SIG-M5 treated with dmso at 0.1 percent for 504 hours (cell line): ENCODE results near the gene CMYA5.
"Not testable (repeated sequence)": the region's sequence is repeated elsewhere in the genome, so short reads cannot be mapped to it uniquely, and the experiment has no call there.

Experiments
- DNase-seq: peaks from one replicate; lab custom pipeline; 2025; ENCODE audit not compliant: unreplicated experiment; lab: John Stamatoyannopoulos, UW

Gene CMYA5

GRCh38 chr5:79689541-79690466 is at the start of gene CMYA5:
TSS of gene CMYA5 (plus strand) at chr5:79689836. CDS start at chr5:79689908, 72 bp downstream.
- peak; percentile 28 for DNase-seq

- DNase-seq, result no peak
These were observed 49.0 kb upstream of the CMYA5 start for GRCh38 chr5:79640571-79641055.

GRCh38 chr5:79641414-79641813 is 48.2 kb upstream of the CMYA5 start:
- DNase-seq, result no peak

GRCh38 chr5:79642210-79642609 is 47.4 kb upstream of the CMYA5 start:
- DNase-seq, result no peak

- no peak for DNase-seq
These were observed 35.8 kb upstream of the CMYA5 start for GRCh38 chr5:79653843-79654242.

- DNase-seq, result no peak
These were observed 26.4 kb upstream of the CMYA5 start for GRCh38 chr5:79663212-79663611.

GRCh38 chr5:79666758-79667157 is 22.9 kb upstream of the CMYA5 start:
- no peak for DNase-seq

GRCh38 chr5:79672392-79672791 is 17.2 kb upstream of the CMYA5 start:
- no peak for DNase-seq

GRCh38 chr5:79676354-79676753 is 13.3 kb upstream of the CMYA5 start:
- not testable (repeated sequence) for DNase-seq

GRCh38 chr5:79682102-79682501 is 7.5 kb upstream of the CMYA5 start:
- not testable (repeated sequence) for DNase-seq

- DNase-seq, result no peak
These were observed 4.9 kb upstream of the CMYA5 start for GRCh38 chr5:79684782-79685181.

GRCh38 chr5:79685627-79686026 is 4.0 kb upstream of the CMYA5 start:
- DNase-seq, result no peak

- no peak for DNase-seq
These were observed 2.8 kb upstream of the CMYA5 start for GRCh38 chr5:79686799-79687198.

- no peak for DNase-seq
These were observed 1.7 kb upstream of the CMYA5 start for GRCh38 chr5:79687889-79688288.

- DNase-seq, result no peak
These were observed 1.4 kb downstream of the CMYA5 start for GRCh38 chr5:79691007-79691406.

GRCh38 chr5:79692596-79692995 is 3.0 kb downstream of the CMYA5 start:
- DNase-seq, result no peak

GRCh38 chr5:79694183-79694582 is 4.5 kb downstream of the CMYA5 start:
- DNase-seq, result no peak

GRCh38 chr5:79694652-79695051 is 5.0 kb downstream of the CMYA5 start:
- DNase-seq, result no peak

GRCh38 chr5:79695526-79695925 is 5.9 kb downstream of the CMYA5 start:
- no peak for DNase-seq

GRCh38 chr5:79697222-79698170 is 7.9 kb downstream of the CMYA5 start:
- DNase-seq, result peak; percentile 92

GRCh38 chr5:79699763-79700400 is 10.2 kb downstream of the CMYA5 start:
- no peak for DNase-seq
